Measurements from ENCODE around the gene CTNND2.

DNA sequence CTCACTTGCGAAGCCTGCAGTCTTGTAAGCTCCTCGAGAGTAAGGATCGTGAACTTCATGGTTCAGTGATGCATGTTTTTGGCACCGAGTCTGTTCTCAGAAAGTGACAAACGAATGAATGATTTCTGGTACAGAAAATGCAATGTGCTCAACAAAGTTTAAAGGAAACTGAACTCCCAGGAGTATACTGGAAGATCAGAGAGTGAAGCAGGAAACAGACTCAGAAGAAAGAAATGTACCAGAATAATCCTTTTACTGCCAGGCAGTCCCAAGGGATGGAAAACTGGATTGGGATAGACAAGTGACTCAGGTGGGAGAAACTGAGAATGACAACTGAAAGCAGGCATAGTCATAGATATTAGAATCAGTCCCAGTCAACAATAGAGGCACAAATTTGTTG is 420.6 kb downstream of the CTNND2 start:
- TF ChIP-seq, protein P1, sequence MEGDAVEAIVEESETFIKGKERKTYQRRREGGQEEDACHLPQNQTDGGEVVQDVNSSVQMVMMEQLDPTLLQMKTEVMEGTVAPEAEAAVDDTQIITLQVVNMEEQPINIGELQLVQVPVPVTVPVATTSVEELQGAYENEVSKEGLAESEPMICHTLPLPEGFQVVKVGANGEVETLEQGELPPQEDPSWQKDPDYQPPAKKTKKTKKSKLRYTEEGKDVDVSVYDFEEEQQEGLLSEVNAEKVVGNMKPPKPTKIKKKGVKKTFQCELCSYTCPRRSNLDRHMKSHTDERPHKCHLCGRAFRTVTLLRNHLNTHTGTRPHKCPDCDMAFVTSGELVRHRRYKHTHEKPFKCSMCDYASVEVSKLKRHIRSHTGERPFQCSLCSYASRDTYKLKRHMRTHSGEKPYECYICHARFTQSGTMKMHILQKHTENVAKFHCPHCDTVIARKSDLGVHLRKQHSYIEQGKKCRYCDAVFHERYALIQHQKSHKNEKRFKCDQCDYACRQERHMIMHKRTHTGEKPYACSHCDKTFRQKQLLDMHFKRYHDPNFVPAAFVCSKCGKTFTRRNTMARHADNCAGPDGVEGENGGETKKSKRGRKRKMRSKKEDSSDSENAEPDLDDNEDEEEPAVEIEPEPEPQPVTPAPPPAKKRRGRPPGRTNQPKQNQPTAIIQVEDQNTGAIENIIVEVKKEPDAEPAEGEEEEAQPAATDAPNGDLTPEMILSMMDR (IDR thresholded peaks at IDR 0.05; ENCODE audit: borderline replicate concordance, extremely low read depth, low read length, poor library complexity, severe bottlenecking) = no peak
- no peak for TF ChIP-seq EZH2 (IDR thresholded peaks at IDR 0.05; ENCODE audit: borderline replicate concordance, low read depth, low read length, severe bottlenecking)

Data from DND-41 (cell line).